ENCODE results near the gene SLC25A23. TPM values are rescaled to one million over a fixed set of nuclear protein-coding genes. Genes with fewer than 3 reads are reported as not detected.

The SLC25A23 gene
- total and polyA plus RNA-seq, 9 of the 15 experiments (the other 6 are each of a cell fraction or from before 2014, with no cell fraction given), result 6.1 to 72.0 (median 26.6) TPM

- TF ChIP-seq POLR2AphosphoS5 (IDR thresholded peaks at IDR 0.05; ENCODE audit: control insufficient read depth, insufficient read depth, low read depth, low read length), result no peak
- no peak for TF ChIP-seq ESRRB (CRISPR knock-in tag; IDR thresholded peaks at IDR 0.05; ENCODE audit: borderline replicate concordance)
- TF ChIP-seq PTBP1 (IDR thresholded peaks at IDR 0.05; ENCODE audit: low read depth, low read length), result no peak
- peak; percentile 67 for TF ChIP-seq ZBTB33 (CRISPR knock-in tag; IDR thresholded peaks at IDR 0.05)
- no peak for TF ChIP-seq PTTG1 (tag; IDR thresholded peaks at IDR 0.05; ENCODE audit: low read depth)
- TF ChIP-seq MAFG (tag; conservative IDR thresholded peaks at IDR 0.05), result no peak
- no peak; the same call in 1 of the 2 replicates for TF ChIP-seq NCOR1 (IDR thresholded peaks at IDR 0.05)
- TF ChIP-seq ZBTB2 (IDR thresholded peaks at IDR 0.05), result peak; percentile 40; the same call in 1 of the 2 replicates
- TF ChIP-seq PATZ1 (CRISPR knock-in tag; IDR thresholded peaks at IDR 0.05; ENCODE audit: borderline replicate concordance), result no peak
- no peak for TF ChIP-seq THAP12 (CRISPR knock-in tag; IDR thresholded peaks at IDR 0.05)
- no peak for TF ChIP-seq HINFP (tag; conservative IDR thresholded peaks at IDR 0.05; ENCODE audit: low read depth)
- TF ChIP-seq THRAP3 (IDR thresholded peaks at IDR 0.05; ENCODE audit: borderline replicate concordance), result no peak
- no peak for TF ChIP-seq ZNF41 (CRISPR knock-in tag; conservative IDR thresholded peaks at IDR 0.05)
Measured at GRCh38 chr19:6460099-6460884, 700 bp upstream of the SLC25A23 start (continued).

Measured in K562 (cell line).